ENCODE measurements around the gene TNFSF9.

TNFSF9 gene

DNA sequence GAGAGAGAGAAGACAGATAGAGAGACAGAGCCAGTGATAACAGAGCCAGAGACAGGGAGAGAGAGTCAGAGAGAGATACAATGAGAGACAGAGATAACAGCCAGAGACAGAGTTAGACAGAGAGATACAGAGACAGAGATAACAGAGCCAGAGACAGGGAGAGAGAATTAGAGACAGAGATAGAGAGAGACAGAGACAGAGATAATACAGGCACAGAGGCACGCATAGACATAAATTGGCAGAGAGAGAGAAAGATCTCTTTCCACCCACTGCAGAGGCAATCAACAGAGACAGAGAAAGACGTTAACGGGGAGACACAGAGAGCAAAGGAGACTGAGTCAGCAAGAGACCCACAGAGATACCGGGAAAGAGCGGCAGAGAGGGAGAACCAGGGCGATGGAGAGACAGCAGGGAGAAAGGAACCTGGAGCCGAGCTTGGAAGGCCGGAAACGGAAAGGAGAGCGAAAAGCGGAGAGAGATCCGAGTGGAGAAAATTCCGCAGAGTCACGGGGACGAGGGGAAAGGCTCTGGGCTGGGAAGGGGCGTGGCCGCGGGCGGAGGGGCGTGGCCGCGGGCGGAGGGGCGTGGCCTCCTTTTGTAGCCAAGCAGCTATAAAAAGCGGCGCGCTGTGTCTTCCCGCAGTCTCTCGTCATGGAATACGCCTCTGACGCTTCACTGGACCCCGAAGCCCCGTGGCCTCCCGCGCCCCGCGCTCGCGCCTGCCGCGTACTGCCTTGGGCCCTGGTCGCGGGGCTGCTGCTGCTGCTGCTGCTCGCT, at the start of gene TNFSF9:
Gene TNFSF9, plus strand, starts transcription at position 641 of the 777 bp plus-strand sequence. Its CDS starts 11 bp downstream, at position 652.
- DNase-seq, result peak; percentile 87

DNA sequence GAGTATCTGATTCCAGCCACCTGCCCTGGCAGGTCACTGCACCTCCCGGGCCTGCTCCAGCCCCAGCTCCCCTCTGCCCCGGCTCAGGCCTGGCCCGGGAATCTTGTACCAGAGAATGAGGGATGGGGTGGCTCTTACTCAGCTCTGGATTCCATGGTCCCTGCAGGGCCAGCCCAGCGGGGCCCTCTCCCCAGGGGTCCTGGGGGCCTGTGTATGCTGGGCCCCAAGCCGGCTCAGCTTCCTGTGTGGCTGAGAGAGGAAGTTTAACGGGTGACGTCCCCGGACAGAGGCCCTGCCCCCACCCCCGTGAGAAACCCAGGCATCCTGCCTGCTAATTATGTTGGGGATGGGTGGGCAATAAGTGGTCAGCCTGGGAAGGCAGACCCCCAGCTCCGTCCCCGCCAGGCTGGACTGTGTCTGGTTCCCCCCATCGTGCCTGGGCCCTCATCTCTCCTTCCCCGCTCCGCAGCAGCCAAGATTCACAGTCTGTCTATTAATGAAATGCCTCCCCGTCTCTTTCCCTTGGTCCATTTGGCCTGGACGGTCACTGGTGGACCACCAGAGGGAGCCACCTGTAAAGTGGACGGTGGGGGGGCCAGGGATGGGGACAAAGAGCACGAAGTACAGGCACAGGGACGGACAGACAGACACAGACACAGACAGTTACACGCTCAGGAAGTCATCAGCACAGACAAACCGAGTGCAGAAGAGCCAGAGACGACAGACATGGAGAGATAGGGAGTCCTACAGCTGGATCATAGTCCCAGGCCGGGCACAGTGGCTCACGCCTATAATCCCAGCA, 49.1 kb upstream of the TNFSF9 start, which contains the start of gene DENND1C:
Gene DENND1C, minus strand, starts transcription at position 247 of the 802 bp plus-strand sequence. Its CDS starts 92 bp downstream, at position 155.
- DNase-seq, result peak; percentile 83

- no peak for DNase-seq
Measured at GRCh38 chr19:6482343-6482686, 48.5 kb upstream of the TNFSF9 start.

GRCh38 chr19:6483235-6483634, 47.6 kb upstream of the TNFSF9 start:
- no peak for DNase-seq

- DNase-seq, result no peak
Measured at GRCh38 chr19:6484230-6484629, 46.6 kb upstream of the TNFSF9 start.

DNA sequence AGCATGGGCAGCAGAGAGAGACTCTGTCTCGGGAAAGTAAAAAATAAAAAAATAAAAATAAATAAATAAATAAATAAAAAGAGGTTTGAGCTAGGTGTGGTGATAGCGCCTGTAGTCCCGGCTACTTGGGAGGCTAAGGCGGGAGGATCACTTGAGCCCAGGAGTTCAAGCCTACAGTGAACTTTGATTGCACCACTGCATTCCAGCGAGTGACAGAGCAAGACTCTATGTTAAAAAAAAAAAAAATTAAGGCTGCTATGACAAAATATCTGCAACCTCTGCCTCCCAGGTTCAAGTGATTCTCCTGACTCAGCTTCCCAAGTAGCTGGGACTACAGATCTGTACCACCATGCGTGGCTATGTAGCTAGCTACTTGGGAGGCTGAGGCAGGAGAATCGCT, 46.0 kb upstream of the TNFSF9 start:
- DNase-seq, result no peak

- DNase-seq, result no peak
Measured at GRCh38 chr19:6489278-6490061, 41.4 kb upstream of the TNFSF9 start.

DNA sequence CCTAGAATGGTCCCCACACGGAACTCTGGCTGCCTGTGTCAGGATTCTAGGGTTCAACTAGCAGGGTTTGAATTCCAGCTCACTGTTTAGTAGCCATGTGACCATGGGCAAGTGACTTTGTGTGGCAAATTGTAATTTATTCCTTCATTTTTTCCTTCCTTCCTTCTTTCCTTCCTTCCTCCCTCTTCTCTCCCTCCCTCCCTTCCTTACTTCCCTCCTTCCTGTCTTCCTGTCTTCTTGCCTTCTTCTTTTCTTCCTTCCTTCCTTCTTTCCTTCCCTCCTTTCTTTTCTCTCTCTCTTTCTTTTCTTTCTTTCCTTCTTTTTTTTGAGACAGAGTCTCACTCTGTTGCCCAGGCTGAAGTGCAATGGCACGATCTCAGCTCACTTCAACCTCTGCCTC, 40.7 kb upstream of the TNFSF9 start:
- no peak for DNase-seq

DNA sequence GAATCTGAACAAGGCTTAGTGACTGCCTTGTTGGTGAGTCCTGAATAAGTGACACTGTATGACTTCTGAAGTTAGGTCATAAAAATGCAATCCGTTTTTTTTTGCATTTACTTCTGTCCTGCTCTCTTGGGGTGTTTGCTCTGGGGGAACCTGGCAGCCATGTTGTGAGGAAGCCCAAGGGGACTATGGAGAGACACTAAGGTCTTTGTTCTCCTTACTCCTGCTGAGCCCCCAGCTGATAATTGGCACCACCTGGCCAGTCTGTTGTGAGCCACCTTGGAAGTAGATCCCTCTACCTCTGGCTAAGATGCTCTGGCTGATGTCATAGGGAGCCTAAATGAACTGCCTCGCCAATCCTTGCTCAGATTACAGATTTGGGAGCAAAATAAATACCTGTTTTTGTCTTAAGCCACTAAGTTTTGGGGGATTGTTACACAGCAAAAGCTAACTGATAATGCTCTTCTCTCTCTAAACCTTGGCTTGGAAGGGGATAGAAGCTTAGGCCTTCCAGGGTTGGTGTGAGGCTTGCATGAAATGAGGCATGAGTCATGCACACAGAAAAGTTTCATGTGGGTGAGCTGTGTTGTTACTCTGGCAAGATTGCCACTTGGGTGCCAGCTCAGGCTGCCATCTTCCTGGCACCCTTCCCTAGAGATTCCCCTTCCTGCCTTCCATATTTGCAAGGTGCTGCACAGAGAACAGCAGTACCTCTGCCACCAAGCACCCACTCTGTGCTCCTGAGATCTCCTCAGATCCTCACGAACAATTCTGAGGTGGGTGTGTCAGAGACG, 38.8 kb upstream of the TNFSF9 start:
- no peak for DNase-seq

DNA sequence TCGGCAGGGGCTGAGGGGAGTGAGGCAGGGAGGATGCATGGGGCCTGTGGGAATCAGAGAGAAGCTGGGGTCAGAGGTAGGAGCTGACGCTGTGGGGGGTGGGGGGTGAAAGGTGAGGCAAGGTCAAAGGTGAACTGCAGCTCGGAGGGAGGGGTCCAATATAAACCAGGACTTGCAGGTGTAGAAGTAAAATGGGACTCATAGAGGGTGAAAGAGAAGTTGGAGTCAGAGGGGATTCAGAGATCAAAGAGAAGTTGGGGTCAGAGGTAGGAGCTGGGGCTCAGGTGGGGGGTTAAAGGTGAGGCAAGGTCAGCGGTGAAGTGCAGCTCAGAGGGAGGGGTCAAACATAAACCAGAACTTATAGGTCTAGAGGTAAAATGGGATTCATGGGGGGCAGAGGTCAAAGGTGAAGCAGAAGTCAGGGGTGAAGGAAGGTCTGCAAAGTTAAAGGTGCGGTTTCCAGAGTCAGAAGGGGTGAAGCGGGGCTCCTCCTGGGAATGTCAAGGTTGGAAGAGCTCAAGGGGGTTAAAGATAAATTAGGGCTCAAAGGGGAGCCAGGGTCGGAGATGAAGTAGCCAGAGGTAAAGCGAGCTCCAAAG, 36.3 kb upstream of the TNFSF9 start:
- no peak for DNase-seq

DNA sequence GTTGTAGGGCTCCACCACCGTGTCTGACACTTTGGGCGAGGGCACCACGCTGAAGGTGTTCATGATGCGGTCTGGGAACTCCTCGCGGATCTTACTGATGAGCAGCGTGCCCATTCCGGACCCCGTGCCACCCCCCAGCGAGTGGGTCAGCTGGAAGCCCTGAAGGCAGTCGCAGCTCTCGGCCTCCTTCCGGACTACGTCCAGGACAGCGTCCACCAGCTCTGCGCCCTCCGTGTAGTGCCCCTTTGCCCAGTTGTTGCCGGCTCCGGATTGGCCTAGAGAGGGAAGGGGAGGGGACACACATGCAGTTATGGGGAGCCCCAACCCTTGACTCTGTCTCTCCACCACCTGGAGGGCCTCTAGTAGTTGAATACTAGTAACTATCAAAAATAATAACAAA, 34.9 kb upstream of the TNFSF9 start:
- no peak for DNase-seq

DNA sequence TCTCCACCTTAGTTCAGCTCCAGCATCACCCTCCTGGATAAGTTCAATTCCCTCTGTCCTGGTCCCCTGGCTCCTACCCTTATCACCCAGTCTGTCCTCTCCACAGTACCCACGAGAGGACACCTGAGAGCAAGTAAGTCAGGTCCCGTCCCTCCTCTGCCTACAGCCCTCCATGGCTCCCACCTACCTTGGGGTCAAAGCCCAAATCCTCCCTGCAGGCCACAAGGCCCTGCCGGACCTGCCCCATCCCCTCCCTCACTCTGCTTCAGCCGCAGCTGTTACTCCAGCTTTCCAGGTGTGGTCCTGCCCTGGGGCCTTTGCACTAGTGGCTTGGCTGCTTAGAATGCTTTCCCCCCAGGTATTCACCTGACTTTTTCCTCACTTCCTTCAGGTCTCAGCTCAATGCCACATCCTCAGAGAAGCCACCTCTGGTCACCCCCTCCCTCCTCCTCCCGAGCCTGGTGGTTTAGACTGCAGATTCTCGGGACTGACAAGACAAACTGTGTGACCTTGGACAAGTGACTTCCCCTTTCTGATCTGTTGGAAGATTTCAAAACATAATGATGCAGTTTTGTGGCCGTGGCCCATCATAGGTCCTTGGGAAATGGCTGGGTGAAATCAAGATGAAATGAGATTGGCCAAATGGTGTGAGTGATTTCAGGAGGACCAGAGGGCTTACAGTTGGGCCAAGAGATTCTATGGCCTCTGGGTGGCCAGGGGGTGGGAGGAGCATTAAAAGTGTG, 32.4 kb upstream of the TNFSF9 start:
- no peak for DNase-seq

- DNase-seq, result no peak
Measured at GRCh38 chr19:6499052-6499790, 31.6 kb upstream of the TNFSF9 start.

GRCh38 chr19:6500837-6501739, 29.7 kb upstream of the TNFSF9 start:
- no peak for DNase-seq

GRCh38 chr19:6501740-6502648, 28.8 kb upstream of the TNFSF9 start, which contains the start of gene TUBB4A:
Gene TUBB4A, minus strand, starts transcription at chr19:6502309. Its CDS starts 97 bp downstream, at chr19:6502212.
- peak; percentile 69 for DNase-seq

- DNase-seq, result no peak
Measured at GRCh38 chr19:6503407-6504201, 27.2 kb upstream of the TNFSF9 start.
